SK-N-MC (cell line): ENCODE results near the gene ITPR2.
"Not testable (repeated sequence)": the region's sequence is repeated elsewhere in the genome, so short reads cannot be mapped to it uniquely, and the experiment has no call there.

Experiments used
- EZH2 ChIP-seq: fragments of 200-600 bp; sonication (generic); IDR thresholded peaks from one replicate; pipeline ENCODE4 v1.6.1; 2017; ENCODE audit warnings: antibody characterized with exemption
- FOXP2 ChIP-seq: optimal IDR thresholded peaks from 2 replicates; pipeline ENCODE3; 2011; ENCODE audit warnings: mild to moderate bottlenecking, moderate library complexity; ENCODE audit not compliant: insufficient read depth; ENCODE audit errors: extremely low read length, control extremely low read depth
- POLR2AphosphoS5 ChIP-seq: IDR thresholded peaks from 2 replicates; pipeline ENCODE4 v1.6.1; 2012; ENCODE audit warnings: mild to moderate bottlenecking, low read depth, low read length, borderline replicate concordance

DNA sequence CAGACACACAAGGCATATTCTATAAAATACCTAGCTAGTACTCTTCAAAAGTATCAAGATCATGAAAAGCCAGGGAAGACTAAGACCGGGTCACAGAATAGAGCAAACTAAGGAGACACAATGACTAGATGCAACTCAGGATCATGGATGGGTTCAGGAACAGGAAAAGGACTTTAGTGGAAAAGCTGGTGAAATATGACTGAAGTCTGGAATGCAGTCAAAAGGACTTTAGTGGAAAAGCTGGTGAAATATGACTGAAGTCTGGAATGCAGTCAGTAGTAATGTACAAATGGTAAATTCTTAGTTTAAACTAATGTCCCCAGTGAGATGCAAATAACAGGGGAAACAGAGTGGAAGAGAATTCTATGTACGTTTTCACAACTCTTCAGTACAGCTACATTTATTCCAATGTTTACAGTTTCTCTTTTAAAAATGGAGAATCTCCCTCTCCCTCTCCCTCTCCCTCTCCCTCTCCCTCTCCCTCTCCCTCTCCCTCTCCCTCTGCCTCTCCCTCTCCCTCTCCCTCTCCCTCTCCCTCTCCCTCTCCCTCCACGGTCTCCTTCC lies 49.1 kb downstream of the ITPR2 start:
- not testable (repeated sequence) for TF ChIP-seq POLR2AphosphoS5, EZH2, FOXP2
